Body of pancreas (tissue), 4 donors: ENCODE results near the gene CAPZB.

ENCODE experiments used
- CTCF ChIP-seq, 7 experiments: fragments of 450-650 bp in 4 of 7; fragments of 200-600 bp in 3 of 7; sonication (generic) in 3 of 7; IDR thresholded peaks; one replicate each; pipeline ENCODE4 v1.5.1; 2016 to 2019; ENCODE audit warnings: antibody characterized with exemption in 7 of 7
- POLR2A ChIP-seq, 3 donors: fragments of 450-650 bp; IDR thresholded peaks; one replicate each; pipeline ENCODE4 v1.6.1; 2016; ENCODE audit warnings: antibody characterized with exemption in 3 of 3, mild to moderate bottlenecking in 2 of 3

DNA sequence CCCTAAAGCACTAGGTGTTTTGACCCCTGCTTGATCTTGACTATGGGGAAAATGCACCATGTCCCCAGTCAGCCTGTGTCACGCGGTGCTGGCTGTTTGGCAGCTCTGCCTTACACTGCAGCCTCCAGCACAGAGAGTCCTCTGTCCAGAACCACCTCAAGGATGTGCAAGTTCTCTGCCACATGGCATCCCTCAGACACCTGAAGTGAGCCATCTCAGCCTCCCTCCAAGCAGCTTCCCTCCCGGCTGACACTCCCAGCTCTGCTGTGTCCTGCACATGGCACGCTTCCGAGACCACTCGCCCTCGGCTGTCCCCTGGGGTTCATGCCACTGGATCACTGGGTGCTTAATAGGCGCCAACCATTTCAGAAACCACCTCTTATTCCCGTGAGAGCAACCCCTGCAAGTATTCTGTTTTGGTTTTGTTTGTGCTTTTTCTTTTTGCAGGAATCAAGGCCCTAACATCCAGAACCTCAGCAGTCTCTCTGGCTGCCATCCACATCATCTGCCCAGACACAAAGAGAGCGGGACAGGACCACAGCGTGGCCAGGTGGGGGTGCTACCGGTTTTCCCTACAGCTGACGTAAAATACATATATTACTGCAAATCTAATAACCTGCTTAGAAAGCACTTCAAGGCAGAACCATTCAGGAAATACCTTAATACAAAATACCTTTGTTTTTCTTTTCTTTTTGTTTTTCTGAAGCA lies 45.7 kb downstream of the CAPZB start:
- no peak for TF ChIP-seq CTCF (IDR thresholded peaks at IDR 0.05)
- no peak for TF ChIP-seq POLR2A (IDR thresholded peaks at IDR 0.05)
